NK-92 (cell line): ENCODE results near the gene NSMCE1.
"Not testable (repeated sequence)": the region's sequence is repeated elsewhere in the genome, so short reads cannot be mapped to it uniquely, and the experiment has no call there.

ENCODE experiments used
- DNase-seq: peaks from one replicate; lab custom pipeline; 2025; ENCODE audit not compliant: unreplicated experiment; lab: John Stamatoyannopoulos, UW

Gene NSMCE1

GRCh38 chr16:27303256-27304100, 34.9 kb upstream of the NSMCE1 start:
- no peak for DNase-seq

- DNase-seq: no peak
Measured at GRCh38 chr16:27302126-27302525, 33.6 kb upstream of the NSMCE1 start.

- no peak for DNase-seq
Measured at GRCh38 chr16:27301236-27301861, 32.8 kb upstream of the NSMCE1 start.

GRCh38 chr16:27298132-27298531, 29.6 kb upstream of the NSMCE1 start:
- no peak for DNase-seq

- DNase-seq: no peak
Measured at GRCh38 chr16:27293343-27293742, 24.8 kb upstream of the NSMCE1 start.

GRCh38 chr16:27291722-27292240, 23.2 kb upstream of the NSMCE1 start:
- DNase-seq: no peak

- no peak for DNase-seq
Measured at GRCh38 chr16:27291106-27291505, 22.5 kb upstream of the NSMCE1 start.

DNA sequence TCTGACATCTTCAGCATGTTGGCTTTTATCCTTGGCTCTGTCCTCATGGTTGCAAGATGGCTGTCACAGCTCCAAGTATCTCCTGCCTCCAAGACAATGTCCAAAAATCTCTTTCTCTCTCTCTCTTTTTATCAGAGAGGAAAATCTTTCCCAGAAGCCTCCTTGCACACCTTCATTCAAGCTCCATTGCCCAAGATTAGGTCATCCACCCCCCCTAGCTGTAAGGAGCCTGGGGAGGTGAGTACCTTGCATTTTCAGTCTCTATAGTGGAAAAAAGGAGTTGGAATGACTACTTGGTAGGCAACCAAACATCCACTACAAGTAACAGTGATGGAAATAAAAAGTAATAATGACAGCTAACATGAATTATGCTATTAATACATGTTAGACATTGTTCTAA, 22.0 kb upstream of the NSMCE1 start:
- DNase-seq: no peak

DNA sequence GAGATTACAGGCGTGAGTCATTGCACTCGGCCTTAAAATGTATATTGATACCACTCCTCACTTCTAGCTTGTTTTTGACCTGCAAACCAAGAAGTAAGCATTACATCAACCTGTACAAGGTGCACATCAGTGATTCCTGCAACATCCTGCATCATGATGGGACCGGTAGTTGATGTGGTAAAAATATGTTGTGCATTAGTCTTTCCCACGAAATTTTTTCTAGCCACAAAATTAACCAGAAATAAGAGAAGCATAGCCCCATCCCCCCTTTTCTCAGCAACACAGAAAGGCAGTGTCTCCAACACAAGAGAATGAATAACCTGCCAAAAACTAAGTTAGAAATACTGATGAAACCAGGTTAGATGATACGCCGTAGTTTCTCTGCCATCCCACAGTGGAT, 21.1 kb upstream of the NSMCE1 start:
- no peak for DNase-seq

GRCh38 chr16:27288313-27288712, 19.7 kb upstream of the NSMCE1 start:
- not testable (repeated sequence) for DNase-seq

GRCh38 chr16:27287887-27288286, 19.3 kb upstream of the NSMCE1 start:
- no peak for DNase-seq

DNA sequence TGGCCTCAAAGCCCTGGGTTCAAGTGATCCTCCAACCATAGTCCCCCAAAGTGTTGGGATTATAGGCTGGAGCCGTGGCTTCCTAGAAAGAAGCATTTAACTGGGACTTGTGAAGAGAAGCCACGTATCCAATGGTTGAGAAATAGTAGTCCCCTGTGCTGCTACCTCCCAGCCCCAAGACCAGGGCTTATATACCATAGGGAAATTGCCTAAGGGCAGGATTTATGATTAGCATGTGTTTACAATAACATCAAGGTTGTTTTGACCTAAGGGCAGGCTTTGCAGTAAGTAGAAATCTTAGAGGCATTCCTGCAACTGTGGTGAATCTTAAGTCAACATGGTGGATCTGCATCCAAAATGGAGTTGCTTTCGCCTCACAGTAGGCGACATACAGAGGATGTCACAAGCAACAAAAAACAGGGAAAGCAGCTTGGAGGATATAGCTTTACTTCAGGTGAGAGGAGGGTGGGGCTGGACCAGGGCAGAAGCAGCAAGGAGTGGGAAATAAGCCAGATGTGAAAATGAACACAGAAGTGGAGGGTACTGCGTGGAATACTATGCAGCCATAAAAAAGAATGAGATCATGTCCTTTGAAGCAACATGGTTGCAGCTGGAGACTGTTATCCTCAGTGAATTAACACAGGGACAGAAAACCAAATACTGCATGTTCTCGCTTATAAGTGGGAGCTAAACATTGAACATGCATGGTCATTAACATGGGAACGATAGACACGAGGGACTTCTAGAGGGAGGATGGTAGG, 18.7 kb upstream of the NSMCE1 start:
- no peak for DNase-seq

DNA sequence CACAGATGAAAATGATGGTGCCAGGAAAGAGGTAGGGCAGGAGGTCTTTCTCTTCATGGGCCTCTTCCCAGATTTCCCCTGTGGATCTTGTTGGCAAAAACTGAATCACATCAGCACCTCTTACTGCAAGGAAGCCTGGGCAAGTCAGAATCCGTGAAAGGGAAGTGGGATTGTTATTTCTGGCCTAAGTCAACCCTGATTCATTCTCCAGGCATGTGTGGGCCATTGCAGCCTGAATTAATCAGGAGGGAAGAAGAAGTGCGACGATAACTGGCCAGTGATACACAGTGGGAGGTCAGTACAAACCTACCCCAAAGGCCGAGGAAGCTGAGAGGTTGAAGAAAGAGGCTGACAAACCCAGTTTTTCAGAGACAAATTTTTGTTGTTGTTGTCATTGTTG, 17.9 kb upstream of the NSMCE1 start:
- no peak for DNase-seq

DNA sequence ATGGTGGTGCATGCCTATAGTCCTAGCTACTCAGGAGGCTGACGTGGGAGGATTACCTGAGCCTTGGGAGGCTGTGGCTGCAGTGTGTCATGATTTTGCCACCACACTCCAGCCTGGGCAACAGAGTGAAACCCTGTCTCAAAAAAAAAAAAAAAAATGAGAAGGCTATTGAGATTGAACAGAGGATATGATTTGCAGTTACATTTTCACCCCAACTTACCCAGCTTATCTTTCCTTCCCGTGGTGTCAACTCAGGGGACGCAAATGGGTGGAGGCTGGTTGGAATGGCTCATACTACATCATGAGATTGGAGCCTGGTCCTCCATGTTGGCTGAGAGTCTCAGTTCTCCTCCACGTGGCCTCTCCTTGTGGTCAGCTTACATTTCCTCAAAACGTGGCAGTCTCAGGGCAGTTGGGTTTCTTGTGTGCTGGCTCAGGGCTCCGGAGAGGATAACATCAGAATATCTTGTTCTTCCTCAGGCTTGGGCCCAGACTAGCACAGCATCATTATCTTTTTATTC, 17.2 kb upstream of the NSMCE1 start:
- no peak for DNase-seq

DNA sequence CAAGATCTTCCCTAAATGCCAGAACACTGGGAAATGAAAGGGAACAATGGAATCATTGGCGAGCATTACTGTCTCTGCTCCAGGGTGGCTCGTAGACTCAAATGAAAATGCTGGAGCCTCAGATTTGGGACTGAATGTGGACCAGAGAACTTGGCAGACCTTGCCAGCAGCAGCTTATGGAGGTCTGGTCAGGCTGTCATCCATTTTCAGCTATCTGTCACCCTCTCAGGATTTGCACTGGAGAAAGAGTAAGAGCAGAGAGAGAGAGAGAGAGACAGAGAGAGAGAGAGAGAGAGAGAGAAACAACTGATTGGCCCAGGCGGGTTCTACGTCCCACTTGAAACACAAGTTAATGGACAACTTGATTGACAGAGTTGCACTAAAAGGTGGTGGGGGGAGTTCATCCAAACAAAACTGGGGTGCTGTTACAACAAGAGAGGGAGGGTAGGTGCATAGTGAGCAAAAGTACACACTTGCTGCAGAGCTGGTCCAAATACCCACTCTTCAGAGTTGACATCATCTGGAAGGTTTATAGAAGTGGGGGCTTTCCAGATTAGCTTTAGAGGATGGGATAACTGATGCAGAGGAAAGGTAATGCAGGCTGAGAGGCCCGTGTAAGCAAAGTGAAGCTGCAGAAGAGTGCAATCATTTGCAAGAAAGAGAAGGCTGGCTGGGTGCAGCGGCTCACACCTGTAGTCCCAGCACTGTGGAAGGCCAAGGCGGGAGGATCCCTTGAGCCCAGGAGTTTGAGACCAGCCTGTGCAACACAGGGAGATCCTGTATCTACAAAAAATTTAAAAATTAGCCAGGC, 16.5 kb upstream of the NSMCE1 start:
- no peak for DNase-seq

- DNase-seq: no peak
Measured at GRCh38 chr16:27281243-27281642, 12.7 kb upstream of the NSMCE1 start.

- no peak for DNase-seq
Measured at GRCh38 chr16:27275394-27275793, 6.8 kb upstream of the NSMCE1 start.

GRCh38 chr16:27274424-27274874, 5.9 kb upstream of the NSMCE1 start:
- not testable (repeated sequence) for DNase-seq

DNA sequence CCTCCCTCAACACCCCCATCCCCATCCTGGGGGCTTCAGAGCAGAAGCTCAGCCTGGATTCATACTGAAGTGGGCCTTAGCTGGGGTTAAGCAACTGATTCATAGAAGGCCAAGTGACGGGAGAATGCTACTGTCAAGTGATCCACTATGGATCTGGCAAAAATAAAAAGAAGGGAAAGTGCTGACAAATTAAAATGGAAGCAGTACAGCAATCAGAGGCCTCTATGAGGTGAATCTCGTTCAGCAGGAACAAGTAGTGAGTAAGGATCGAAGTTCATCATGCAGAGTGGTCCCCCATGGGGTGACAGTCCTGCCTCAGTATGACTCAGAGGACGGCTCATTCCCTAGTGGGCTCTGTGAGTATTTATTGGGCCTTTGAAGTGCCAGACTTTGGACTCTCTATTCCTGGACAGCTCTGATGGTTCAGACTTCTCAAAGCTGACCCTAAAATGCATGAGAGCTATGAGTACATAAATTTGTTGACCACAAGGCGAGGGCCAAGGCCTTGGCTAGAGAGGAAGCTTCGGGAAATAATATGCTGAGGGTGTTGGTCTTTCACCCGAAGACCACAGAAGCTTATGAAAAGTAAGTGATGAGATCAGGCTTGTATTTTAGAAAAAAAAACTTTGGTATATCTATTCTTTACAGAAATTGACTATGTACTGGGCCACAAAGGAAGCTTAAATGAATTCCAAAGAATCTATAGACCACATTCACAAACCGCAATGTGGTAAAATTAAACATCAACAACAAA, 5.3 kb upstream of the NSMCE1 start:
- no peak for DNase-seq

GRCh38 chr16:27273330-27273669, 4.7 kb upstream of the NSMCE1 start:
- no peak for DNase-seq
